Mucosa of descending colon (tissue), 3 donors: ENCODE results near the gene BIRC2. TPM values are rescaled to one million over a fixed set of nuclear protein-coding genes. Genes with fewer than 3 reads are reported as not detected.

Experiments
- ATAC-seq: fragments of 200-7000 bp; cut with Tn5 transposase; one replicate; pipeline ENCODE4 v1.9.1; 2020; ENCODE audit warnings: mild to moderate bottlenecking, moderate library complexity
- DNase-seq, 3 donors: peaks; one replicate each; pipeline ENCODE4 v3.0.0-alpha.2; 2020
- H3K36me3 ChIP-seq: fragments of 200-600 bp; one replicate; pipeline ENCODE4 v1.8.0; 2021; ENCODE audit warnings: low read depth, mild to moderate bottlenecking
- H3K4me1 ChIP-seq: fragments of 200-600 bp; one replicate; pipeline ENCODE4 v1.8.0; 2021; ENCODE audit warnings: low read depth, mild to moderate bottlenecking
- H3K4me3 ChIP-seq: fragments of 200-600 bp; one replicate; pipeline ENCODE4 v1.8.0; 2021; ENCODE audit warnings: mild to moderate bottlenecking
- H3K9me3 ChIP-seq: fragments of 200-600 bp; one replicate; pipeline ENCODE4 v1.8.0; 2021; ENCODE audit warnings: mild to moderate bottlenecking
- CTCF ChIP-seq: fragments of 200-600 bp; IDR thresholded peaks from one replicate; pipeline ENCODE4 v1.8.0; 2022; ENCODE audit warnings: antibody characterized with exemption, mild to moderate bottlenecking
- intact Hi-C, 2 donors: fragments of 100-400 bp; cut with DNase I in 1 of 2; cut with micrococcal nuclease in 1 of 2; formaldehyde crosslinking; loops; one replicate each; pipeline versions ENCODE4 v1.11.0 to v1.11.1; 2022; cut with DNase I, micrococcal nuclease
- total RNA-seq, 3 donors: library from RNA; stranded (reverse); fragmentation: NEBNext Ultra II Directional in 2 of 3; extraction: Animal tissue kit (Norgen Biotek cat#: 25700) in 2 of 3; gene quantifications; one replicate each; pipeline versions ENCODE4 v1.2.1 to v1.2.4, GENCODE V29; 2021 to 2023
- donor health status: DM: no; HTN: no; CAD: no; lungs with moderate emphysema.
- donor health status: DM: no; HTN: no; CAD: no.
- donor health status: DM: no; HTN: yes; CAD: no.

BIRC2 gene
- total RNA-seq, 3 donors from 2014 or later = 42.8 to 55.0 (median 45.2) TPM

- no peaks in the 10 kb centered on the region for H3K36me3 ChIP-seq
- intact Hi-C loops = loop anchor here in 1 of 2 donors (10.0 kb wide), 1 partner anchor 110 kb away; no protein-coding TSS in a partner anchor
- no peak overlapping the region for H3K4me3 ChIP-seq
- DNase-seq (no peak), ATAC-seq (no peak)
- H3K4me1 ChIP-seq = no peaks in the 10 kb centered on the region
- no peak for TF ChIP-seq CTCF
- no peaks in the 10 kb centered on the region for H3K9me3 ChIP-seq
These were observed 37.5 kb downstream of the BIRC2 start for GRCh38 chr11:102384419-102385079.

GRCh38 chr11:102385085-102386007, 38.3 kb downstream of the BIRC2 start:
- no peak for TF ChIP-seq CTCF
- Histone ChIP-seq H3K9me3 (no peaks in the 10 kb centered on the region), H3K4me1 (no peaks in the 10 kb centered on the region), H3K4me3 (no peak overlapping the region), H3K36me3 (no peaks in the 10 kb centered on the region)
- DNase-seq (no peak), ATAC-seq (no peak)
- intact Hi-C loops = loop anchor here in 1 of 2 donors (10.0 kb wide), 1 partner anchor 109 kb away; no protein-coding TSS in a partner anchor

GRCh38 chr11:102386136-102386734, 39.2 kb downstream of the BIRC2 start:
- TF ChIP-seq CTCF = no peak
- peak; percentile 38 for ATAC-seq
- intact Hi-C loops = loop anchor here in 1 of 2 donors (10.0 kb wide), 1 partner anchor 109 kb away; no protein-coding TSS in a partner anchor
- Histone ChIP-seq H3K4me1 (no peaks in the 10 kb centered on the region), H3K9me3 (no peaks in the 10 kb centered on the region), H3K36me3 (no peaks in the 10 kb centered on the region), H3K4me3 (no peak overlapping the region)
- no peak for DNase-seq

- no peak for TF ChIP-seq CTCF
- DNase-seq (no peak), ATAC-seq (no peak)
- Histone ChIP-seq H3K36me3 (no peaks in the 10 kb centered on the region), H3K4me3 (no peak overlapping the region), H3K4me1 (no peaks in the 10 kb centered on the region), H3K9me3 (no peaks in the 10 kb centered on the region)
- intact Hi-C loops = loop anchor here in 1 of 2 donors (10.0 kb wide), 1 partner anchor 108 kb away; no protein-coding TSS in a partner anchor
These were observed 40.2 kb downstream of the BIRC2 start for GRCh38 chr11:102387043-102387781.

GRCh38 chr11:102389253-102389652, 42.2 kb downstream of the BIRC2 start:
- Histone ChIP-seq H3K36me3 (no peaks in the 10 kb centered on the region), H3K9me3 (no peaks in the 10 kb centered on the region), H3K4me1 (no peaks in the 10 kb centered on the region), H3K4me3 (no peak overlapping the region)
- no peak for TF ChIP-seq CTCF
- ATAC-seq (no peak), DNase-seq (no peak)
- intact Hi-C loops = loop anchor here in 1 of 2 donors (10.0 kb wide), 1 partner anchor 106 kb away; no protein-coding TSS in a partner anchor
